Testis (tissue), 3 donors: Measurements from ENCODE around the gene MTARC1. TPM values are rescaled to one million over a fixed set of nuclear protein-coding genes. Genes with fewer than 3 reads are reported as not detected.

Source experiments
- DNase-seq: peaks from one replicate; pipeline ENCODE4 v3.0.0-alpha.2; 2019
- H3K27ac ChIP-seq, 2 donors: fragments of 200-600 bp; sonication (generic); one replicate each; pipeline ENCODE4 v1.5.1; 2019
- H3K27me3 ChIP-seq: fragments of 200-600 bp; sonication (generic); one replicate; pipeline ENCODE4 v1.5.1; 2019
- H3K36me3 ChIP-seq: fragments of 200-600 bp; sonication (generic); one replicate; pipeline ENCODE4 v1.5.1; 2017; ENCODE audit warnings: low read depth; ENCODE audit errors: missing control alignments
- H3K4me1 ChIP-seq: fragments of 200-600 bp; sonication (generic); one replicate; pipeline ENCODE4 v1.5.1; 2019
- H3K4me3 ChIP-seq, 2 donors: fragments of 200-600 bp; sonication (generic); one replicate each; pipeline ENCODE4 v1.5.1; 2017 to 2019
- H3K9me3 ChIP-seq: fragments of 200-600 bp; sonication (generic); one replicate; pipeline ENCODE4 v1.5.1; 2017
- CTCF ChIP-seq, 3 experiments: fragments of 450-650 bp in 2 of 3; fragments of 200-600 bp in 1 of 3; sonication (generic) in 1 of 3; IDR thresholded peaks; one replicate each; pipeline ENCODE4 v1.5.1; 2016 to 2019; ENCODE audit warnings: antibody characterized with exemption in 3 of 3, mild to moderate bottlenecking in 2 of 3, moderate library complexity in 1 of 3
- POLR2A ChIP-seq: fragments of 450-650 bp; IDR thresholded peaks from one replicate; pipeline ENCODE4 v1.6.1; 2017; ENCODE audit warnings: antibody characterized with exemption, mild to moderate bottlenecking, moderate library complexity
- WGBS, 2 donors: methylation state at CpG; one replicate each; pipeline ENCODE4 v1.1.5; 2018; 5-methylcytosine and 5-hydroxymethylcytosine counted together
- intact Hi-C: fragments of 100-400 bp; cut with DNase I; formaldehyde crosslinking; loops from one replicate; pipeline ENCODE4 v1.15.1; 2023; ENCODE audit warnings: low total_unique reads
- polyA plus RNA-seq: library from polyadenylated mRNA; stranded (reverse); fragments of 350-450 nt; fragmentation: Illumina TruSeq; extraction: RNeasy Lipid Tissue Mini Kit (QIAGEN cat#74804); gene quantifications from one replicate; pipeline ENCODE4 v1.2.3, GENCODE V29; 2014; ENCODE audit warnings: low read depth, low replicate concordance; ENCODE audit not compliant: insufficient read depth
- total RNA-seq, 2 donors: library from RNA; depleted of rRNA; stranded (reverse); fragments of >200 nt; gene quantifications; one replicate each; pipeline ENCODE4 v1.2.3, GENCODE V29; 2016

Gene MTARC1
- total and polyA plus RNA-seq, 3 donors from 2014 or later = 0.93 to 2.3 (median 1.1) TPM

GRCh38 chr1:220788900-220789299 lies 2.2 kb downstream of the MTARC1 start:
- DNase-seq = no peak
- TF ChIP-seq POLR2A = no peak
- no peak for TF ChIP-seq CTCF (IDR thresholded peaks at IDR 0.05)
- no peak overlapping the region for H3K27ac ChIP-seq
- no peaks in the 10 kb centered on the region for H3K36me3 ChIP-seq
- no peaks in the 10 kb centered on the region for H3K9me3 ChIP-seq
- 85 to 87% methylated on average over 7 of the region's 7 CpGs for WGBS, 2 donors
- intact Hi-C loops = no loop called here
- no peak overlapping the region for H3K4me3 ChIP-seq
- no peaks in the 10 kb centered on the region for H3K27me3 ChIP-seq
- H3K4me1 ChIP-seq = peaks cover 8% of the 10 kb centered on the region

- H3K9me3 ChIP-seq = no peaks in the 10 kb centered on the region
- no peak overlapping the region for H3K4me3 ChIP-seq
- no peak overlapping the region for H3K27ac ChIP-seq
- 85 to 86% methylated on average over 2 of the region's 2 CpGs for WGBS, 2 donors
- no peaks in the 10 kb centered on the region for H3K27me3 ChIP-seq
- no peak for TF ChIP-seq POLR2A
- no peak for TF ChIP-seq CTCF (IDR thresholded peaks at IDR 0.05)
- no peaks in the 10 kb centered on the region for H3K36me3 ChIP-seq
- intact Hi-C loops = no loop called here
- DNase-seq = no peak
- peaks cover 8% of the 10 kb centered on the region for H3K4me1 ChIP-seq
These were observed 2.9 kb downstream of the MTARC1 start for GRCh38 chr1:220789532-220790147.

- H3K9me3 ChIP-seq = no peaks in the 10 kb centered on the region
- peak overlapping the region in 1 of 2 donors; percentile 63 for H3K27ac ChIP-seq
- H3K4me1 ChIP-seq = peaks cover 2% of the 10 kb centered on the region
- WGBS, 2 donors = 61 to 68% methylated on average over 6 of the region's 6 CpGs
- TF ChIP-seq POLR2A (no peak), CTCF (IDR thresholded peaks at IDR 0.05) (no peak)
- no peaks in the 10 kb centered on the region for H3K36me3 ChIP-seq
- intact Hi-C loops = no loop called here
- no peak overlapping the region for H3K4me3 ChIP-seq
- H3K27me3 ChIP-seq = no peaks in the 10 kb centered on the region
- no peak for DNase-seq
These were observed 4.6 kb downstream of the MTARC1 start for GRCh38 chr1:220791285-220791684.

GRCh38 chr1:220791956-220792355 lies 5.2 kb downstream of the MTARC1 start:
- intact Hi-C loops = no loop called here
- no peaks in the 10 kb centered on the region for H3K36me3 ChIP-seq
- TF ChIP-seq CTCF (IDR thresholded peaks at IDR 0.05) = no peak
- no peak for TF ChIP-seq POLR2A
- H3K4me3 ChIP-seq = no peak overlapping the region
- peak overlapping the region in 1 of 2 donors; percentile 63 for H3K27ac ChIP-seq
- no peaks in the 10 kb centered on the region for H3K9me3 ChIP-seq
- H3K4me1 ChIP-seq = no peaks in the 10 kb centered on the region
- H3K27me3 ChIP-seq = no peaks in the 10 kb centered on the region
- 51 to 67% methylated on average over 5 of the region's 5 CpGs for WGBS, 2 donors
- peak; percentile 45 for DNase-seq

GRCh38 chr1:220796530-220796929 lies 9.8 kb downstream of the MTARC1 start:
- TF ChIP-seq CTCF (IDR thresholded peaks at IDR 0.05) (no peak), POLR2A (no peak)
- WGBS, 2 donors = 91 to 94% methylated on average over 10 of the region's 10 CpGs
- Histone ChIP-seq H3K4me1 (no peaks in the 10 kb centered on the region), H3K36me3 (no peaks in the 10 kb centered on the region), H3K27me3 (no peaks in the 10 kb centered on the region), H3K27ac (no peak overlapping the region), H3K9me3 (no peaks in the 10 kb centered on the region), H3K4me3 (no peak overlapping the region)
- intact Hi-C loops = no loop called here
- DNase-seq = no peak
